H9 (cell line): ENCODE measurements around the gene NPLOC4. TPM values are rescaled to one million over a fixed set of nuclear protein-coding genes. Genes with fewer than 3 reads are reported as not detected.
A peak's percentile ranks its signal among the peaks of the same experiment; 100 is the strongest.

Experiments used
- DNase-seq: peaks from one replicate; pipeline ENCODE4 v3.0.0-alpha.2; 2017
- H2AFZ ChIP-seq: one replicate; pipeline ENCODE4 v1.6.1; 2013; ENCODE audit warnings: mild to moderate bottlenecking, low read length, control low read depth, moderate library complexity
- H2AK5ac ChIP-seq: 2 replicates; pipeline ENCODE4 v1.6.1; 2013; ENCODE audit warnings: low read length, control low read depth, mixed read lengths; ENCODE audit not compliant: insufficient read length
- H2BK120ac ChIP-seq: one replicate; pipeline ENCODE4 v1.6.1; 2013; ENCODE audit warnings: low read depth, mild to moderate bottlenecking, low read length, control low read depth, inconsistent platforms; ENCODE audit not compliant: poor library complexity, severe bottlenecking
- H2BK12ac ChIP-seq: 2 replicates; pipeline ENCODE4 v1.6.1; 2013; ENCODE audit warnings: low read length, control low read depth, mixed read lengths, low read depth; ENCODE audit not compliant: insufficient read length
- H2BK15ac ChIP-seq: 2 replicates; pipeline ENCODE4 v1.6.1; 2013; ENCODE audit warnings: low read depth, low read length, control low read depth
- H2BK20ac ChIP-seq: one replicate; pipeline ENCODE4 v1.6.1; 2013; ENCODE audit warnings: low read depth, mild to moderate bottlenecking, low read length, control low read depth, inconsistent platforms; ENCODE audit not compliant: poor library complexity, severe bottlenecking
- H2BK5ac ChIP-seq: 2 replicates; pipeline ENCODE4 v1.6.1; 2013; ENCODE audit warnings: low read length, control low read depth, mixed read lengths; ENCODE audit not compliant: insufficient read length
- H3K14ac ChIP-seq: 2 replicates; pipeline ENCODE4 v1.6.1; 2013; ENCODE audit warnings: low read length, control low read depth; ENCODE audit not compliant: insufficient read depth
- H3K18ac ChIP-seq: 2 replicates; pipeline ENCODE4 v1.6.1; 2013; ENCODE audit warnings: low read depth, mild to moderate bottlenecking, mixed read lengths, low read length, control low read depth; ENCODE audit not compliant: insufficient read length
- H3K23ac ChIP-seq: 2 replicates; pipeline ENCODE4 v1.6.1; 2013; ENCODE audit warnings: low read length, control low read depth, mixed read lengths, low read depth; ENCODE audit not compliant: insufficient read length
- H3K23me2 ChIP-seq: 2 replicates; pipeline ENCODE4 v1.6.1; 2013; ENCODE audit warnings: low read depth, mild to moderate bottlenecking, mixed read lengths, low read length, control low read depth; ENCODE audit not compliant: insufficient read length, poor library complexity, severe bottlenecking
- H3K27ac ChIP-seq: 2 replicates; pipeline ENCODE4 v1.5.1; 2013; ENCODE audit warnings: low read length, control low read depth, mixed read lengths, low read depth; ENCODE audit not compliant: insufficient read length
- H3K27me3 ChIP-seq: 2 replicates; pipeline ENCODE4 v1.6.1; 2013; ENCODE audit warnings: low read length, control low read depth, inconsistent platforms; ENCODE audit not compliant: insufficient read depth
- H3K4ac ChIP-seq: 2 replicates; pipeline ENCODE4 v1.6.1; 2013; ENCODE audit warnings: low read depth, mild to moderate bottlenecking, control low read depth, inconsistent platforms, low read length, moderate library complexity
- H3K4me1 ChIP-seq: 2 replicates; pipeline ENCODE4 v1.6.1; 2013; ENCODE audit warnings: low read length, control low read depth, inconsistent platforms; ENCODE audit not compliant: insufficient read depth
- H3K4me2 ChIP-seq: 2 replicates; pipeline ENCODE4 v1.6.1; 2013; ENCODE audit warnings: low read length, control low read depth, mixed read lengths; ENCODE audit not compliant: insufficient read length, insufficient read depth
- H3K56ac ChIP-seq: 2 replicates; pipeline ENCODE4 v1.6.1; 2013; ENCODE audit warnings: low read depth, mild to moderate bottlenecking, mixed read lengths, low read length, control low read depth; ENCODE audit not compliant: insufficient read length
- H3K79me1 ChIP-seq: 2 replicates; pipeline ENCODE4 v1.6.1; 2013; ENCODE audit warnings: low read depth, mild to moderate bottlenecking, moderate library complexity, low read length, control low read depth, inconsistent platforms; ENCODE audit not compliant: insufficient read depth, poor library complexity, severe bottlenecking
- H3K79me2 ChIP-seq: 2 replicates; pipeline ENCODE4 v1.6.1; 2013; ENCODE audit warnings: low read length, control low read depth, inconsistent platforms; ENCODE audit not compliant: insufficient read depth
- H3K9ac ChIP-seq: 2 replicates; pipeline ENCODE4 v1.6.1; 2013; ENCODE audit warnings: low read length, control low read depth, mixed read lengths; ENCODE audit not compliant: insufficient read length; ENCODE audit errors: extremely low read depth
- H3K9me3 ChIP-seq: one replicate; pipeline ENCODE4 v1.6.1; 2013; ENCODE audit warnings: low read depth, low read length, inconsistent platforms; ENCODE audit not compliant: control insufficient read depth
- H3T11ph ChIP-seq: one replicate; pipeline ENCODE4 v1.6.1; 2013; ENCODE audit warnings: mild to moderate bottlenecking, low read length, control low read depth, inconsistent platforms
- H4K20me1 ChIP-seq: one replicate; pipeline ENCODE4 v1.6.1; 2013; ENCODE audit not compliant: control insufficient read depth, insufficient read length, insufficient read depth
- H4K5ac ChIP-seq: 2 replicates; pipeline ENCODE4 v1.6.1; 2013; ENCODE audit warnings: low read depth, mild to moderate bottlenecking, mixed read lengths, low read length, control low read depth; ENCODE audit not compliant: insufficient read length
- H4K8ac ChIP-seq: replicated peaks from 2 replicates; pipeline ENCODE4 v1.6.1; 2013; ENCODE audit warnings: low read length, control low read depth, mixed read lengths, low read depth; ENCODE audit not compliant: insufficient read length
- H4K91ac ChIP-seq: 2 replicates; pipeline ENCODE4 v1.6.1; 2013; ENCODE audit warnings: low read depth, mild to moderate bottlenecking, moderate library complexity, mixed read lengths, low read length, control low read depth; ENCODE audit not compliant: insufficient read length
- H3K27ac Mint-ChIP-seq, 3 experiments: 2 replicates in 2 of 3; 3 replicates in 1 of 3; pipeline ENCODE4 v1.8.0; 2020 to 2021; ENCODE audit warnings: mixed read lengths in 3 of 3, mild to moderate bottlenecking in 1 of 3, moderate library complexity in 1 of 3
- H3K27me3 Mint-ChIP-seq: 2 replicates; pipeline ENCODE4 v1.8.0; 2021; ENCODE audit warnings: low read depth, mild to moderate bottlenecking, moderate library complexity, mixed read lengths
- H3K36me3 Mint-ChIP-seq, 3 experiments: 2 replicates in 2 of 3; 3 replicates in 1 of 3; pipeline ENCODE4 v1.8.0; 2020 to 2021; ENCODE audit warnings: low read depth in 3 of 3, mixed read lengths in 3 of 3; ENCODE audit not compliant: insufficient read depth in 1 of 3
- H3K4me1 Mint-ChIP-seq, 2 experiments: 2 replicates each; pipeline ENCODE4 v1.8.0; 2020; ENCODE audit warnings: mixed read lengths in 2 of 2
- H3K4me3 Mint-ChIP-seq, 2 experiments: 2 replicates in 1 of 2; 3 replicates in 1 of 2; pipeline ENCODE4 v1.8.0; 2020 to 2021; ENCODE audit warnings: mild to moderate bottlenecking in 2 of 2, mixed read lengths in 2 of 2, moderate library complexity in 1 of 2
- H3K9me3 Mint-ChIP-seq, 2 experiments: 2 replicates in 1 of 2; 3 replicates in 1 of 2; pipeline ENCODE4 v1.8.0; 2020; ENCODE audit warnings: mild to moderate bottlenecking in 2 of 2, mixed read lengths in 2 of 2, moderate library complexity in 1 of 2
- CTCF ChIP-seq: fragments of 200-600 bp; sonication (generic); conservative IDR thresholded peaks from 3 replicates; pipeline ENCODE4 v1.8.0; 2021; ENCODE audit warnings: antibody characterized with exemption, mild to moderate bottlenecking
- WGBS: extraction: QIAGEN DNeasy Blood & Tissue Kit; methylation state at CpG from one replicate; pipeline ENCODE4 v1.1.7; 2013; ENCODE audit warnings: missing lambda C conversion rate, low lambda C conversion rate, mixed read lengths; ENCODE audit not compliant: insufficient read length; ENCODE audit errors: extremely low coverage; 5-methylcytosine and 5-hydroxymethylcytosine counted together
- total RNA-seq: library from RNA; stranded (reverse); gene quantifications from 2 replicates; pipeline ENCODE4 v1.2.1, GENCODE V29; 2021

Gene NPLOC4
- total RNA-seq, 1 experiment from 2014 or later, result 103 TPM

- whole genome bisulfite sequencing, result no CpG with 5 or more reads among the region's 23 CpGs
- no peak overlapping the region for H3K27ac ChIP-seq
- H4K5ac ChIP-seq, result no peak overlapping the region
- peak overlapping the region; percentile 68 to 80 for H3K4me3 Mint-ChIP-seq
- H3K56ac ChIP-seq, result no peak overlapping the region
- H2AK5ac ChIP-seq, result no peak overlapping the region
- H2AFZ ChIP-seq, result no peak overlapping the region
- H3K18ac ChIP-seq, result peak overlapping the region; percentile 97
- peaks cover 33 to 44% of the 10 kb centered on the region in 2 experiments for H3K4me1 Mint-ChIP-seq
- peaks cover 14% of the 10 kb centered on the region for H3K27me3 Mint-ChIP-seq
- no peak overlapping the region for H3T11ph ChIP-seq
- peak overlapping the region; percentile 91; the same call in 1 of the 2 replicates for H3K4ac ChIP-seq
- peak; percentile 90 for DNase-seq
- no peak overlapping the region for H2BK12ac ChIP-seq
- no peak overlapping the region for H3K23ac ChIP-seq
- H4K20me1 ChIP-seq, result no peaks in the 10 kb centered on the region
- peak overlapping the region; percentile 54 for H3K9ac ChIP-seq
- peak overlapping the region; percentile 52 to 84 (median 78); a peak in 5 of 7 replicates for H3K27ac Mint-ChIP-seq
- H2BK20ac ChIP-seq, result no peak overlapping the region
- peak overlapping the region; percentile 94 for H4K91ac ChIP-seq
- no peak for TF ChIP-seq CTCF
- H2BK120ac ChIP-seq, result peak overlapping the region; percentile 71
- H4K8ac ChIP-seq, result no peak overlapping the region
- peaks cover 3% of the 10 kb centered on the region; the same call in 1 of the 2 replicates for H3K4me1 ChIP-seq
- no peak overlapping the region for H2BK15ac ChIP-seq
- H3K9me3 ChIP-seq, result no peaks in the 10 kb centered on the region
- H3K4me2 ChIP-seq, result peak overlapping the region; percentile 52
- H3K23me2 ChIP-seq, result peaks cover 35% of the 10 kb centered on the region
- H3K9me3 Mint-ChIP-seq, result peaks cover 7 to 19% of the 10 kb centered on the region in 2 experiments; a peak in 4 of 5 replicates
- no peaks in the 10 kb centered on the region; the same call in 1 of the 2 replicates for H3K27me3 ChIP-seq
- peak overlapping the region; percentile 95 for H3K14ac ChIP-seq
- peaks cover 25% of the 10 kb centered on the region; the same call in 1 of the 2 replicates for H3K79me2 ChIP-seq
- peaks cover 2% of the 10 kb centered on the region for H3K79me1 ChIP-seq
- no peak overlapping the region for H2BK5ac ChIP-seq
- H3K36me3 Mint-ChIP-seq, result peaks cover 38 to 43% (median 39%) of the 10 kb centered on the region in 3 experiments
These were observed 123.5 kb downstream of the NPLOC4 start for GRCh38 chr17:81513372-81513752.
